TTC549 (cell line): ENCODE data around the gene RHOF.

Source experiments
- FAIRE-seq: peaks from 2 replicates; lab custom pipeline; 2012; peaks lifted over from hg19 to GRCh38; lab: Jason Lieb, UNC

The RHOF gene

GRCh38 chr12:121819212-121819949 lies 25.9 kb upstream of the RHOF start:
- FAIRE-seq = no peak

- no peak for FAIRE-seq
Measured at GRCh38 chr12:121817648-121818043, 24.2 kb upstream of the RHOF start.

GRCh38 chr12:121816925-121817647 lies 23.6 kb upstream of the RHOF start:
- FAIRE-seq = no peak

GRCh38 chr12:121815263-121815662 lies 21.8 kb upstream of the RHOF start:
- no peak for FAIRE-seq

GRCh38 chr12:121814429-121815119 lies 21.1 kb upstream of the RHOF start:
- FAIRE-seq = no peak

GRCh38 chr12:121813951-121814350 lies 20.5 kb upstream of the RHOF start:
- FAIRE-seq = no peak

- no peak for FAIRE-seq
Measured at GRCh38 chr12:121812921-121813896, 19.7 kb upstream of the RHOF start.

- FAIRE-seq = no peak
Measured at GRCh38 chr12:121812320-121812871, 18.9 kb upstream of the RHOF start.

GRCh38 chr12:121811434-121812319 lies 18.2 kb upstream of the RHOF start:
- FAIRE-seq = no peak

- no peak for FAIRE-seq
Measured at GRCh38 chr12:121810833-121811433, 17.4 kb upstream of the RHOF start.

GRCh38 chr12:121810234-121810817 lies 16.8 kb upstream of the RHOF start:
- no peak for FAIRE-seq

- FAIRE-seq = no peak
Measured at GRCh38 chr12:121809712-121810116, 16.2 kb upstream of the RHOF start.

- no peak for FAIRE-seq
Measured at GRCh38 chr12:121808623-121809022, 15.1 kb upstream of the RHOF start.

- no peak for FAIRE-seq
Measured at GRCh38 chr12:121807642-121808347, 14.3 kb upstream of the RHOF start.

- no peak for FAIRE-seq
Measured at GRCh38 chr12:121806546-121807423, 13.3 kb upstream of the RHOF start.

- no peak for FAIRE-seq
Measured at GRCh38 chr12:121806009-121806545, 12.6 kb upstream of the RHOF start.

GRCh38 chr12:121805171-121806008 lies 11.9 kb upstream of the RHOF start:
- FAIRE-seq = no peak
